Stomach smooth muscle (tissue), 2 donors: Measurements from ENCODE around the gene USP48.

Source experiments
- H3K27ac ChIP-seq: one replicate; pipeline ENCODE4 v1.7.0; 2013; ENCODE audit warnings: mild to moderate bottlenecking, low read length, inconsistent platforms
- H3K27me3 ChIP-seq, 2 donors: one replicate each; pipeline ENCODE4 v1.7.0; 2013; ENCODE audit warnings: low read length in 2 of 2; ENCODE audit not compliant: insufficient read depth in 2 of 2, control insufficient read depth in 1 of 2
- H3K36me3 ChIP-seq, 2 donors: one replicate each; pipeline ENCODE4 v1.7.0; 2013; ENCODE audit warnings: low read length in 2 of 2; ENCODE audit not compliant: control insufficient read depth in 2 of 2, insufficient read depth in 2 of 2
- H3K4me1 ChIP-seq: one replicate; pipeline ENCODE4 v1.7.0; 2013; ENCODE audit warnings: low read length; ENCODE audit not compliant: control insufficient read depth, insufficient read depth
- H3K4me3 ChIP-seq, 2 donors: one replicate each; pipeline ENCODE4 v1.7.0; 2013; ENCODE audit warnings: low read length in 2 of 2
- H3K9ac ChIP-seq, 2 donors: one replicate each; pipeline ENCODE4 v1.7.0; 2013; ENCODE audit warnings: low read length in 2 of 2, mild to moderate bottlenecking in 1 of 2
- H3K9me3 ChIP-seq, 2 donors: one replicate each; pipeline ENCODE4 v1.7.0; 2013; ENCODE audit warnings: low read length in 2 of 2; ENCODE audit not compliant: control insufficient read depth in 2 of 2
- donor health status: healthy.
- donor health status: Pancreatic carcinoma.

The USP48 gene

DNA sequence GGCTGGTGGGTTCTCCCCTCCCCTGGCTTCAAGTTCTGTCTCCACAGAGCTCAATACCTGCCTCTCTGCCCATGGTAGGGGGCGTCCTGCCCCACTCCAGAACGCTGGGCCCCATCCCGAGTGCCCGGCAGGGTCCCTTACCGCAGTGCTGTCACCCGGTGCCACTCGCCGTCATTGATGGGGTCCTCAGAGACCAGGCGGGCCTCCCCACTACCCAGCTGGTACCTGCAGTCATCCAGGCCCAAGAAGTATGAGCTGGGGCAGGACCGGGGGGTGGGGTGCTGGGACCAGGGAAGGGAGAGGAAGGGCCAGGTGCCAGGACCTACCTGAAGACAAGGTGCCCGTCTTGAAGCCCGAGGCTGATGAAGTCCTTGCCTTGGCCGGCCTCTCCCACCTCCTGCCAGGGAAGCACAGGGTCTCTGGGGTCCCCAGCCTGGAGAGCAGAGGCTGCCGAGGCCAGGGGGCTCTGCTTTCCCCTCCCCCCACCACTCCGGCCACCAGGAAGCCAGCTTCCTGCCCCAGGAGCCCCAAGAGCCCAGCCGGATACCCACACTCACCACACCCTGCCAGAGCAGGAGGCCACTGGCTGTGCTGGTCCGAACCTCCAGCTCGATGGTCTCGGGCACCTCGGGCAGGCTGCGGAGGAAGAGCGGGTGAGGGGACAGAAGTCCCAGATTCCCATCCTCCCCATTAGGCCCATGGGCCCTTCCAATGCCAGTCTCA lies 41.2 kb upstream of the USP48 start:
- Histone ChIP-seq H3K36me3 (peaks cover 53 to 58% of the 10 kb centered on the region in 2 donors), H3K4me3 (no peak overlapping the region), H3K9me3 (no peaks in the 10 kb centered on the region), H3K4me1 (no peaks in the 10 kb centered on the region), H3K9ac (no peak overlapping the region), H3K27ac (no peak overlapping the region), H3K27me3 (no peaks in the 10 kb centered on the region)

DNA sequence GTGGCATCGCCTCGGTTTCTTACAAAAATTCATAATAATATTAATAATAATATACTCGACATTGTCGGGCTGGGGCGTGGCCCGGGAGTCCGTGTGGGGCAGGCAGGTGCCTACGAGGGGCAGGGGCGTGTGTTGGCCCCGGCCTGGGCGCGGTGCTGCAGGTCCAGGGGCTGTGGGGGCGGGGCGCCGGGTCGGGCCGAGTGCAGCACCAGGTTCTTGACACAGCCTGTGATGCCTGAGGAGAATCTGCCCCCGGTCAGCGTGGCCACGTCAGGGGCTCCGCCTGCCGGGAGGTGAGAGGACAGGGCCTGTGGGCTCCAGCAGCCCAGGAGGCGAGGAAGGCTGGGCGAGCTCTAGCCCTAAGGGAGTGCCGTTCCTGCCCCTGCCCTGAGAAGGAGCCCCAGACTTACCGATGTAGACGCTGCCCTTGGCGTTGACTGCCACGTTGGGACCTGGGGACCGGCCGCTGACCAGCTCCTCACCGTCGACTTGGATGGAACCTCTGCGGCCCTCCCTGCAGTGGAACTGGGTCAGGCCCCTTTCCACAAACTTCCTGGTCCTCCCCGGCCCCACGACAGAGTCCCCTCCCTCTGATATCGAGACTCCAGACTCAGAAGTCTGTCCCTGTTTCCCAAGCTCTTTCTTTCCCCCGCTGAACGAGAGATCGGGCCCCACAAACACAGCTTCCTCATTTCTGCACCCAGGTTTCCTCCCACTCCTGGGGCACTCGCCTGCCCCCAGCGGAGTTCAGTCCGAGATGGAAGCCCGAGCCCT lies 40.4 kb upstream of the USP48 start:
- H3K4me3 ChIP-seq: no peak overlapping the region
- H3K27me3 ChIP-seq: no peaks in the 10 kb centered on the region
- no peak overlapping the region for H3K27ac ChIP-seq
- H3K4me1 ChIP-seq: no peaks in the 10 kb centered on the region
- H3K9me3 ChIP-seq: no peaks in the 10 kb centered on the region
- peaks cover 46 to 52% of the 10 kb centered on the region in 2 donors for H3K36me3 ChIP-seq
- no peak overlapping the region for H3K9ac ChIP-seq

- H3K4me3 ChIP-seq: no peak overlapping the region
- no peak overlapping the region for H3K9ac ChIP-seq
- H3K27me3 ChIP-seq: no peaks in the 10 kb centered on the region
- no peaks in the 10 kb centered on the region for H3K4me1 ChIP-seq
- H3K36me3 ChIP-seq: peaks cover 36 to 45% of the 10 kb centered on the region in 2 donors
- no peak overlapping the region for H3K27ac ChIP-seq
- H3K9me3 ChIP-seq: no peaks in the 10 kb centered on the region
These were observed 39.4 kb upstream of the USP48 start for GRCh38 chr1:21822349-21822748.

DNA sequence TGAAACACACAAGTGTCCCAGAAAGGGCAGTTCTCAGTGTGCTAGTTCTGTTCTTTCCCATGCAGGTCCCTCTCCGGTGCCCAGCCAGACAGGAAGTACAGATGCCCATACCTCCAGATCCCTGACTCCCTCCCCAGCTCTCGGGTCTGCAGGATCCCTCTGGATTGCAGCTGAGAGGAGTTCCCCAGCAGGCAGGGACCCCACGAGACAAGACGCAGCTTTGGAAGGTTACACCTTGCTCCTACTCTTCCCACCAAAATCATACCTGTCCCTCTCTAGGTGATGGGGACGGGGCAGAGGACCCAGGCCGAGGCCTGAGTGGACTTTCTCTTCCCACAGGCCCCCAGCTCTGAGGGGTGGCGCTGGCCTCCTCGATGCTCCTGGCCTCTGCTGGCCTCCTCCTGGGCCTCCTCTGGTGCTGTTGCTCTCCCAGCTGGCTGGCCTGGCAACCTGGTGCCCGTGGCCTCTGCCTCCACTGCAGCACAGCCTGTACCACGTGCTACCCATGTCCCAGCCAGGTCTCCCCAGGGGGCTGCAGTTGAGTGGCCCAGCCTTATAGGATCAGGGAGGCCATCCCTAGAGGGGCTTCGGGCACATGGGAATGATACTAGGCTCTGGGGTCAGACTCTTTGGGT lies 38.6 kb upstream of the USP48 start:
- peaks cover 28 to 42% of the 10 kb centered on the region in 2 donors for H3K36me3 ChIP-seq

GRCh38 chr1:21820597-21821232 lies 37.8 kb upstream of the USP48 start:
- peaks cover 28 to 36% of the 10 kb centered on the region in 2 donors for H3K36me3 ChIP-seq
- H3K4me1 ChIP-seq: no peaks in the 10 kb centered on the region
- no peaks in the 10 kb centered on the region for H3K9me3 ChIP-seq
- no peak overlapping the region for H3K27ac ChIP-seq
- H3K4me3 ChIP-seq: no peak overlapping the region
- no peak overlapping the region for H3K9ac ChIP-seq
- H3K27me3 ChIP-seq: no peaks in the 10 kb centered on the region

More for the DNA sequence above, 38.6 kb upstream of the USP48 start:
- Histone ChIP-seq H3K4me1 (no peaks in the 10 kb centered on the region), H3K27ac (no peak overlapping the region), H3K9me3 (no peaks in the 10 kb centered on the region), H3K9ac (no peak overlapping the region), H3K4me3 (no peak overlapping the region), H3K27me3 (no peaks in the 10 kb centered on the region)

DNA sequence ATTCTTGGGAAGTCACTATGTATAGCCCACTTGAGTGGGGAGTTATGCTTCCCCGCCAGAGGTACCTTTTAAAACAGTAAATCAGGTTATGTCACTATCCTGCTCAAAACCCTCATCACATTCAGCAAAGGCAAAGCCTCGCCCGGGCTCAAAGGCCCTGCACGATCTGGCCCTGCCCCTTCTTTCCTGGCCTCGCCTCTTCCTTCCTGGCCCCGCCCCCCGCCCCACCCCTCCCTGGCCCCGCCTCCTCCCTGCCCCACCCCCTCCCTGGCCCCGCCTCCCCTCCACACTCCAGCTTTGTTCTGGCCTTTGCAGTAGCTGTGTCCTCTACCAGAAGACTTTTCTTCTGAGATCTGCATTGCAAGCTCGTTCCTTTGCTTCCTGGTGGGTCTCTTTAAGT lies 35.7 kb upstream of the USP48 start:
- H3K9me3 ChIP-seq: no peaks in the 10 kb centered on the region
- no peak overlapping the region for H3K4me3 ChIP-seq
- H3K36me3 ChIP-seq: peaks cover 13 to 20% of the 10 kb centered on the region in 2 donors
- H3K9ac ChIP-seq: no peak overlapping the region
- no peak overlapping the region for H3K27ac ChIP-seq
- peaks cover 8% of the 10 kb centered on the region for H3K4me1 ChIP-seq
- peaks cover 3 to 5% of the 10 kb centered on the region in 2 donors for H3K27me3 ChIP-seq

- no peak overlapping the region for H3K27ac ChIP-seq
- no peak overlapping the region for H3K9ac ChIP-seq
- peaks cover 8% of the 10 kb centered on the region for H3K4me1 ChIP-seq
- peaks cover 5 to 6% of the 10 kb centered on the region in 2 donors for H3K27me3 ChIP-seq
- no peaks in the 10 kb centered on the region for H3K9me3 ChIP-seq
- no peak overlapping the region for H3K4me3 ChIP-seq
- peaks cover 4 to 11% of the 10 kb centered on the region in 2 donors for H3K36me3 ChIP-seq
These were observed 33.8 kb upstream of the USP48 start for GRCh38 chr1:21816602-21817302.

- Histone ChIP-seq H3K27ac (no peak overlapping the region), H3K4me3 (no peak overlapping the region), H3K27me3 (peaks cover 5 to 6% of the 10 kb centered on the region in 2 donors), H3K36me3 (peaks cover 3% of the 10 kb centered on the region in 2 donors), H3K9ac (no peak overlapping the region), H3K4me1 (peaks cover 8% of the 10 kb centered on the region), H3K9me3 (no peaks in the 10 kb centered on the region)
These were observed 32.9 kb upstream of the USP48 start for GRCh38 chr1:21815724-21816321.

- peaks cover 8% of the 10 kb centered on the region for H3K4me1 ChIP-seq
- no peak overlapping the region for H3K4me3 ChIP-seq
- no peak overlapping the region for H3K27ac ChIP-seq
- no peaks in the 10 kb centered on the region for H3K9me3 ChIP-seq
- peaks cover 5 to 6% of the 10 kb centered on the region in 2 donors for H3K27me3 ChIP-seq
- H3K36me3 ChIP-seq: no peaks in the 10 kb centered on the region
- no peak overlapping the region for H3K9ac ChIP-seq
These were observed 32.1 kb upstream of the USP48 start for GRCh38 chr1:21814981-21815582.
